Upper lobe of right lung (tissue), 1 donor: ENCODE measurements around the gene GAS2L1. TPM values are rescaled to one million over a fixed set of nuclear protein-coding genes. Genes with fewer than 3 reads are reported as not detected.

ENCODE experiments used
- ATAC-seq: fragments of 200-7000 bp; cut with Tn5 transposase; one replicate; pipeline ENCODE4 v1.9.1; 2020; ENCODE audit warnings: mild to moderate bottlenecking, moderate library complexity
- DNase-seq: peaks from one replicate; pipeline ENCODE4 v3.0.0-alpha.2; 2020
- H3K27ac ChIP-seq: fragments of 200-600 bp; one replicate; pipeline ENCODE4 v1.8.0; 2022
- H3K27me3 ChIP-seq: fragments of 200-600 bp; one replicate; pipeline ENCODE4 v1.8.0; 2022; ENCODE audit warnings: mild to moderate bottlenecking
- H3K36me3 ChIP-seq: fragments of 200-600 bp; one replicate; pipeline ENCODE4 v1.8.0; 2022
- H3K4me1 ChIP-seq: fragments of 200-600 bp; one replicate; pipeline ENCODE4 v1.8.0; 2022
- H3K4me3 ChIP-seq: fragments of 200-600 bp; one replicate; pipeline ENCODE4 v1.8.0; 2022; ENCODE audit warnings: mild to moderate bottlenecking
- H3K9me3 ChIP-seq: fragments of 200-600 bp; one replicate; pipeline ENCODE4 v1.8.0; 2022
- intact Hi-C: fragments of 100-400 bp; cut with DNase I; formaldehyde crosslinking; loops from one replicate; pipeline ENCODE4 v1.11.0; 2022
- total RNA-seq: library from RNA; stranded (reverse); fragmentation: NEBNext Ultra II Directional; extraction: Animal tissue kit (Norgen Biotek cat#: 25700); gene quantifications from one replicate; pipeline ENCODE4 v1.2.1, GENCODE V29; 2021
- TF ChIP-seq, protein P1 (sequence below): fragments of 200-600 bp; IDR thresholded peaks from one replicate; pipeline ENCODE4 v1.8.0; 2022; ENCODE audit warnings: antibody characterized with exemption
- donor health status: DM: no; HTN: yes; CAD: no; lungs with severe emphysema.

Gene GAS2L1
- total RNA-seq, 1 donor from 2014 or later = 27.2 TPM

DNA sequence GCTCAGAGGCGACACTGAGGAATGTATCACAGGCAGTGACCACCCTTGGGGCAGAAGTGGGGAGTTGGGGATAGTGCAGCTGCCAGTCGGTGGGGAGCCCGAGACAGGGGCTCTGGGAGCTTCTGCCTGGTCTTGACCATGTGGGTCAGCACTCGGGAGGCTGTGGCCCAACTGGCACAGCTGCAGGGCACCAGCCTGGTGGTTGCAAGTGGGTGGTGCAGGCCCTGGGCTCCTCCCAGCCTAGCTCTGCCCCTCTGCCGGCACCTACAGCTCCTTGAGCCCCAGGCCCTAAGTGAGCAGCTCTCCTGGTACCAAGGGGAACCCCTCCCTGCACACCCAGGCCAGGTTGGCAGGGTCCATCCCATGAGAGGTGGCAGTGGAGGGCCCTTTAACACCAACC, 21.6 kb downstream of the GAS2L1 start:
- DNase-seq = no peak
- no peaks in the 10 kb centered on the region for H3K27me3 ChIP-seq
- H3K27ac ChIP-seq = no peak overlapping the region
- TF ChIP-seq, protein P1, sequence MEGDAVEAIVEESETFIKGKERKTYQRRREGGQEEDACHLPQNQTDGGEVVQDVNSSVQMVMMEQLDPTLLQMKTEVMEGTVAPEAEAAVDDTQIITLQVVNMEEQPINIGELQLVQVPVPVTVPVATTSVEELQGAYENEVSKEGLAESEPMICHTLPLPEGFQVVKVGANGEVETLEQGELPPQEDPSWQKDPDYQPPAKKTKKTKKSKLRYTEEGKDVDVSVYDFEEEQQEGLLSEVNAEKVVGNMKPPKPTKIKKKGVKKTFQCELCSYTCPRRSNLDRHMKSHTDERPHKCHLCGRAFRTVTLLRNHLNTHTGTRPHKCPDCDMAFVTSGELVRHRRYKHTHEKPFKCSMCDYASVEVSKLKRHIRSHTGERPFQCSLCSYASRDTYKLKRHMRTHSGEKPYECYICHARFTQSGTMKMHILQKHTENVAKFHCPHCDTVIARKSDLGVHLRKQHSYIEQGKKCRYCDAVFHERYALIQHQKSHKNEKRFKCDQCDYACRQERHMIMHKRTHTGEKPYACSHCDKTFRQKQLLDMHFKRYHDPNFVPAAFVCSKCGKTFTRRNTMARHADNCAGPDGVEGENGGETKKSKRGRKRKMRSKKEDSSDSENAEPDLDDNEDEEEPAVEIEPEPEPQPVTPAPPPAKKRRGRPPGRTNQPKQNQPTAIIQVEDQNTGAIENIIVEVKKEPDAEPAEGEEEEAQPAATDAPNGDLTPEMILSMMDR = no peak
- peaks cover 63% of the 10 kb centered on the region for H3K36me3 ChIP-seq
- intact Hi-C loops = no loop called here
- H3K4me3 ChIP-seq = no peak overlapping the region
- no peaks in the 10 kb centered on the region for H3K4me1 ChIP-seq
- H3K9me3 ChIP-seq = no peaks in the 10 kb centered on the region
- no peak for ATAC-seq

GRCh38 chr22:29328566-29329500, 22.4 kb downstream of the GAS2L1 start:
- DNase-seq (no peak), ATAC-seq (no peak)
- Histone ChIP-seq H3K4me3 (no peak overlapping the region), H3K9me3 (no peaks in the 10 kb centered on the region), H3K36me3 (peaks cover 71% of the 10 kb centered on the region), H3K27ac (no peak overlapping the region), H3K4me1 (no peaks in the 10 kb centered on the region), H3K27me3 (no peaks in the 10 kb centered on the region)
- intact Hi-C loops = no loop called here
- TF ChIP-seq, protein P1 = no peak

DNA sequence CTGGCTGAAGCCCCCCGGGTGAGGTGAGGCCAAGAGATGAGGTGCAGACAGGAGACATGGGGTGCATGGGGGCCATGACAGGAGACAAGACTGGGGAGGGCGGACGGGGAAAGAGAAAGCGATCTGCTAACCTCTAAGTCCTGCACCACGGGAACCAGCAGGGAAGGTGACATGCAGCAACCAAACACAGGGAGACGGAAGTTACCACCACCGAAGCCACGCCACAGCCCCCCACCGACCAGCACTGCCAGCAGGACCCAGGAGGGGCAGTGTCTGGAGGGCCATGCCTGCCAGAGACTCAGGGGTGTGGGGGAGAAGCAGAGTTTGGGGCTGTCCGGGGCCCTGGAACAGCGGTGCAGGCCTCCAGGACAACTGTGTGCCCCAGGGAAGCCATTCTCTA, 23.1 kb downstream of the GAS2L1 start:
- intact Hi-C loops = no loop called here

DNA sequence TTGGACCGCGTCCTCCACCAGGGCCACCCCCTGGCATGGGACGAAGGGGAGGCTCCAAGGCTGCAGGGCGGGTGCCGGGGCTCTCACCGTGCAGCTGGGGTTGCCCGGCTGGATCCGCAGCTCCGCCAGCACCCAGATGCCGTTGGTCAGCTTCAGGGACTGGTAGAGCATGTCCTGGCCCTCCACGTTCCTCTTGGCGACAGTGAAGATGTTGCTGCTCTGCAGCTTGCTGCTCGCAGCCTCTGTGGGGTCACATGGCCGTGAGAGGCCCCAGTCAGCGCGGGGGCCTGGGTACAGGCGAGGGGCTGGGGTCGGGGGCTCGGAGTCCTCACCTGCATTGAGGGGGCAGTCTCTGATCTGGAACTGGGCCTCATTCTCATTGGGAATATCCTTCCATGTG, 23.8 kb downstream of the GAS2L1 start:
- H3K4me1 ChIP-seq = no peaks in the 10 kb centered on the region
- H3K36me3 ChIP-seq = peaks cover 84% of the 10 kb centered on the region
- intact Hi-C loops = no loop called here
- DNase-seq (no peak), ATAC-seq (no peak)
- no peak overlapping the region for H3K4me3 ChIP-seq
- TF ChIP-seq, protein P1 = no peak
- no peaks in the 10 kb centered on the region for H3K9me3 ChIP-seq
- no peaks in the 10 kb centered on the region for H3K27me3 ChIP-seq
- no peak overlapping the region for H3K27ac ChIP-seq

More for the DNA sequence above, 23.1 kb downstream of the GAS2L1 start:
- Histone ChIP-seq H3K4me1 (no peaks in the 10 kb centered on the region), H3K9me3 (no peaks in the 10 kb centered on the region), H3K27me3 (no peaks in the 10 kb centered on the region), H3K36me3 (peaks cover 78% of the 10 kb centered on the region), H3K4me3 (no peak overlapping the region), H3K27ac (no peak overlapping the region)
- DNase-seq = no peak
- ATAC-seq = no peak
- TF ChIP-seq, protein P1 = no peak

DNA sequence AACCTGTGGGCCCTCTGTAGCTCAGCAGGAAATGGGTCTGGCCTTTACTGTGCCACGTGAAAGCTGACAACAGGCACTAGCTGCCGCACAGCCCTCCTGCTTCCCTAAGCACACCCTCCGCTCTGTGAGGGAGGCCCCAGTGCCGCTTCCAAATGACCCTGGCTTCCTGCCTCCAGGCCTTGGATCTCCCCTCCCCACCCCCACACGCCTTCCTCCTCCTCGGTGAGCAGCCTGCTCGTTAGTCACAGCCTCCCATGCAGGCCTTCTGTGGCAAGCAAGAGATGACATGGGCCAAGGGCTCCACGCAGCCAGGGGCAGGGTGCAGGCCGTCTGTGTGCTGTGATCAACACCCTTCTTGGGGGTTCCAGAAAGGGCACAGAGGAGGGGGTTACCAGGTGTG, 24.3 kb downstream of the GAS2L1 start:
- DNase-seq = no peak
- intact Hi-C loops = no loop called here
- Histone ChIP-seq H3K9me3 (no peaks in the 10 kb centered on the region), H3K36me3 (peaks cover 88% of the 10 kb centered on the region), H3K27me3 (no peaks in the 10 kb centered on the region), H3K4me3 (no peak overlapping the region), H3K4me1 (no peaks in the 10 kb centered on the region), H3K27ac (no peak overlapping the region)
- TF ChIP-seq, protein P1 = no peak
- ATAC-seq = no peak
